IMR-90 (cell line): ENCODE data around the gene MED6. TPM values are rescaled to one million over a fixed set of nuclear protein-coding genes. Genes with fewer than 3 reads are reported as not detected.

ENCODE experiments used
- ATAC-seq: fragments of 200-7000 bp; cut with Tn5 transposase; 2 replicates; pipeline ENCODE4 v1.9.1; 2020; ENCODE audit warnings: low read depth, mild to moderate bottlenecking, moderate library complexity
- BruUV-seq: library from RNA; stranded (reverse); fragments of 400-500 nt; replicated peaks from 2 replicates; lab custom pipeline; 2021; lab: Mats Ljungman, UMichigan
- CTCF ChIA-PET: fragments of 300-600 bp; formaldehyde crosslinking; extraction: SDS; loops from one replicate; lab custom pipeline; 2021; ENCODE audit warnings: antibody characterized with exemption; lab: Yijun Ruan, JAX
- POLR2A ChIA-PET: fragments of 300-600 bp; sonication (Branson Sonifier 250); formaldehyde crosslinking; loops from one replicate; lab custom pipeline; 2022; ENCODE audit warnings: antibody characterized with exemption; ENCODE audit not compliant: unreplicated experiment; lab: Charles Lee
- DNase-seq: peaks from one replicate; pipeline ENCODE4 v3.0.0; 2013
- H2AFZ ChIP-seq: replicated peaks from 2 replicates; pipeline ENCODE3; 2013; ENCODE audit warnings: low read length, mild to moderate bottlenecking; ENCODE audit not compliant: poor library complexity
- H2AK5ac ChIP-seq: 2 replicates; pipeline ENCODE4 v1.6.1; 2013; ENCODE audit warnings: low read depth, low read length, inconsistent platforms
- H2AK9ac ChIP-seq: replicated peaks from 2 replicates; pipeline ENCODE3; 2013; ENCODE audit warnings: mild to moderate bottlenecking, low read depth, low read length, moderate library complexity; ENCODE audit not compliant: poor library complexity
- H2BK120ac ChIP-seq: 2 replicates; pipeline ENCODE4 v1.6.1; 2013; ENCODE audit warnings: low read depth, low read length, inconsistent platforms
- H2BK15ac ChIP-seq: 3 replicates; pipeline ENCODE4 v1.6.1; 2013; ENCODE audit warnings: low read depth, low read length, inconsistent platforms
- H2BK20ac ChIP-seq: 2 replicates; pipeline ENCODE4 v1.6.1; 2013; ENCODE audit warnings: low read depth, mild to moderate bottlenecking, inconsistent platforms, low read length, moderate library complexity
- H2BK5ac ChIP-seq: 2 replicates; pipeline ENCODE4 v1.6.1; 2013; ENCODE audit warnings: mild to moderate bottlenecking, low read depth, low read length, inconsistent platforms; ENCODE audit not compliant: poor library complexity, severe bottlenecking
- H3K14ac ChIP-seq: replicated peaks from 2 replicates; pipeline ENCODE4 v1.6.1; 2013; ENCODE audit warnings: low read depth, low read length, inconsistent platforms
- H3K18ac ChIP-seq: 2 replicates; pipeline ENCODE4 v1.6.1; 2013; ENCODE audit warnings: low read depth, low read length, control low read depth
- H3K23ac ChIP-seq: 2 replicates; pipeline ENCODE4 v1.6.1; 2013; ENCODE audit warnings: low read depth, low read length, inconsistent platforms
- H3K27ac ChIP-seq: 2 replicates; pipeline ENCODE4 v1.5.1; 2013; ENCODE audit warnings: mild to moderate bottlenecking, control low read depth, low read length; ENCODE audit not compliant: insufficient read depth
- H3K27me3 ChIP-seq: 2 replicates; pipeline ENCODE4 v1.6.1; 2013; ENCODE audit warnings: low read length; ENCODE audit not compliant: control insufficient read depth, insufficient read depth
- H3K36me3 ChIP-seq: 2 replicates; pipeline ENCODE4 v1.6.1; 2013; ENCODE audit warnings: low read length, mixed read lengths; ENCODE audit not compliant: control insufficient read depth, insufficient read depth
- H3K4ac ChIP-seq: 2 replicates; pipeline ENCODE4 v1.6.1; 2013; ENCODE audit warnings: low read depth, low read length, inconsistent platforms
- H3K4me1 ChIP-seq: 2 replicates; pipeline ENCODE4 v1.6.1; 2013; ENCODE audit warnings: low read length, mixed read lengths; ENCODE audit not compliant: control insufficient read depth, insufficient read depth
- H3K4me2 ChIP-seq: 2 replicates; pipeline ENCODE4 v1.6.1; 2013; ENCODE audit warnings: low read depth, mild to moderate bottlenecking, control low read depth, low read length, moderate library complexity
- H3K4me3 ChIP-seq: 2 replicates; pipeline ENCODE4 v1.5.1; 2013; ENCODE audit warnings: low read depth, mild to moderate bottlenecking, control low read depth, low read length, moderate library complexity; ENCODE audit not compliant: insufficient read depth
- H3K56ac ChIP-seq: 2 replicates; pipeline ENCODE4 v1.6.1; 2013; ENCODE audit warnings: low read length, inconsistent platforms; ENCODE audit not compliant: insufficient read depth; ENCODE audit errors: extremely low read depth
- H3K79me1 ChIP-seq, 2 experiments: 2 replicates each; pipeline ENCODE4 v1.6.1; 2013; ENCODE audit warnings: low read length in 2 of 2, inconsistent platforms in 1 of 2, low read depth in 1 of 2
- H3K9ac ChIP-seq: 2 replicates; pipeline ENCODE4 v1.6.1; 2013; ENCODE audit warnings: low read depth, low read length, control low read depth
- H3K9me1 ChIP-seq: 2 replicates; pipeline ENCODE4 v1.6.1; 2013; ENCODE audit warnings: low read length, inconsistent platforms; ENCODE audit not compliant: insufficient read depth
- H3K9me3 ChIP-seq: 2 replicates; pipeline ENCODE4 v1.6.1; 2013; ENCODE audit warnings: low read length; ENCODE audit not compliant: control insufficient read depth, insufficient read depth
- H4K20me1 ChIP-seq: 2 replicates; pipeline ENCODE4 v1.6.1; 2013; ENCODE audit warnings: low read length, inconsistent platforms; ENCODE audit not compliant: insufficient read depth
- H4K5ac ChIP-seq: 2 replicates; pipeline ENCODE4 v1.6.1; 2013; ENCODE audit warnings: mild to moderate bottlenecking, low read depth, low read length, control low read depth
- H4K8ac ChIP-seq, 2 experiments: 2 replicates each; pipeline ENCODE4 v1.6.1; 2013; ENCODE audit warnings: low read depth in 2 of 2, low read length in 2 of 2, control low read depth in 1 of 2, inconsistent platforms in 1 of 2
- H4K91ac ChIP-seq: 2 replicates; pipeline ENCODE4 v1.6.1; 2013; ENCODE audit warnings: low read depth, low read length, inconsistent platforms; ENCODE audit not compliant: insufficient read depth
- BHLHE40 ChIP-seq: fragments of 150-350 bp; IDR thresholded peaks from 2 replicates; pipeline ENCODE4 v1.6.1; 2016; ENCODE audit warnings: mild to moderate bottlenecking, low read depth, low read length
- CEBPB ChIP-seq: IDR thresholded peaks from 2 replicates; pipeline ENCODE4 v1.6.1; 2012; ENCODE audit warnings: low read depth, low read length, improper control_type of control experiment
- CHD1 ChIP-seq: IDR thresholded peaks from 2 replicates; pipeline ENCODE4 v1.6.1; 2012; ENCODE audit warnings: low read depth, low read length, improper control_type of control experiment
- CTCF ChIP-seq: conservative IDR thresholded peaks from 2 replicates; pipeline ENCODE4 v1.5.1; 2012; ENCODE audit warnings: mild to moderate bottlenecking, low read depth, low read length, improper control_type of control experiment
- ELK1 ChIP-seq: fragments of 150-350 bp; IDR thresholded peaks from 2 replicates; pipeline ENCODE4 v1.6.1; 2016; ENCODE audit warnings: low read depth, mild to moderate bottlenecking, low read length, moderate library complexity, borderline replicate concordance
- FOS ChIP-seq: fragments of 150-350 bp; IDR thresholded peaks from 2 replicates; pipeline ENCODE4 v1.6.1; 2016; ENCODE audit warnings: low read depth, low read length
- MAFK ChIP-seq: IDR thresholded peaks from 2 replicates; pipeline ENCODE4 v1.6.1; 2012; ENCODE audit warnings: low read depth, low read length, improper control_type of control experiment
- MAZ ChIP-seq: IDR thresholded peaks from 2 replicates; pipeline ENCODE4 v1.6.1; 2012; ENCODE audit warnings: low read depth, mild to moderate bottlenecking, low read length, improper control_type of control experiment, moderate library complexity, borderline replicate concordance
- MXI1 ChIP-seq: IDR thresholded peaks from 2 replicates; pipeline ENCODE4 v1.6.1; 2012; ENCODE audit warnings: low read depth, mild to moderate bottlenecking, low read length, moderate library complexity, borderline replicate concordance
- NFE2L2 ChIP-seq: fragments of 150-350 bp; IDR thresholded peaks from 2 replicates; pipeline ENCODE4 v1.6.1; 2016; ENCODE audit warnings: low read depth, mild to moderate bottlenecking, low read length
- POLR2A ChIP-seq: IDR thresholded peaks from 2 replicates; pipeline ENCODE4 v1.6.1; 2012; ENCODE audit warnings: mild to moderate bottlenecking, low read depth, low read length
- RAD21 ChIP-seq: IDR thresholded peaks from 2 replicates; pipeline ENCODE4 v1.6.1; 2012; ENCODE audit warnings: low read length, improper control_type of control experiment
- RCOR1 ChIP-seq: IDR thresholded peaks from 2 replicates; pipeline ENCODE4 v1.6.1; 2012; ENCODE audit warnings: mild to moderate bottlenecking, low read length, improper control_type of control experiment; ENCODE audit not compliant: insufficient replicate concordance
- RFX5 ChIP-seq: IDR thresholded peaks from 2 replicates; pipeline ENCODE4 v1.8.0; 2012; ENCODE audit warnings: low read depth, mild to moderate bottlenecking, low read length, moderate library complexity
- SMC3 ChIP-seq: fragments of 150-350 bp; IDR thresholded peaks from 2 replicates; pipeline ENCODE4 v1.6.1; 2016; ENCODE audit warnings: low read depth, mild to moderate bottlenecking, antibody characterized with exemption, low read length, moderate library complexity
- USF2 ChIP-seq: fragments of 150-350 bp; IDR thresholded peaks from 2 replicates; pipeline ENCODE4 v1.6.1; 2017; ENCODE audit warnings: mild to moderate bottlenecking, antibody characterized with exemption, low read length, low read depth
- WGBS, 2 experiments: methylation state at CpG; one replicate each; pipeline versions ENCODE4 v1.1.5 to v1.1.7; 2013; ENCODE audit warnings: missing lambda C conversion rate in 2 of 2; ENCODE audit not compliant: insufficient read length in 1 of 2; ENCODE audit errors: extremely low coverage in 2 of 2; 5-methylcytosine and 5-hydroxymethylcytosine counted together
- dilution Hi-C: fragments of 300-500 bp; cut with HindIII; formaldehyde crosslinking; loops from one replicate; pipeline ENCODE4 v1.14.3; 2018; ENCODE audit warnings: low sequenced_read_pairs; ENCODE audit not compliant: unreplicated experiment
- in situ Hi-C: fragments of 300-500 bp; cut with MboI; formaldehyde crosslinking; loops from 3 replicates; pipeline ENCODE4 v1.14.3; 2019; ENCODE audit warnings: low sequenced_read_pairs, inconsistent platforms, mixed read lengths
- intact Hi-C: fragments of 100-400 bp; cut with micrococcal nuclease; formaldehyde crosslinking; loops from 2 replicates; pipeline ENCODE4 v1.10.0; 2022
- polyA plus RNA-seq, 3 experiments: library from polyadenylated mRNA; depleted of rRNA; stranded (reverse); fragments of >200 nt; gene quantifications; 2 replicates each; pipeline ENCODE4 v1.2.3, GENCODE V29; 2012; ENCODE audit warnings: low replicate concordance in 1 of 3
- total RNA-seq: library from RNA; depleted of rRNA; stranded (reverse); fragments of >200 nt; gene quantifications from 2 replicates; pipeline ENCODE4 v1.2.3, GENCODE V29; 2012

The MED6 gene
- total and polyA plus RNA-seq, 2 of the 4 experiments (the other 2 are of a cell fraction), result 24.3 to 31.5 TPM

GRCh38 chr14:70638416-70638815, 38.0 kb upstream of the MED6 start:
- H3K9me1 ChIP-seq, result peaks cover 3% of the 10 kb centered on the region; the same call in 1 of the 2 replicates
- no peak overlapping the region for H2AK5ac ChIP-seq
- H3K9ac ChIP-seq, result no peak overlapping the region
- H3K4me3 ChIP-seq, result no peak overlapping the region
- H3K56ac ChIP-seq, result no peak overlapping the region
- no peaks in the 10 kb centered on the region for H3K36me3 ChIP-seq
- POLR2A ChIA-PET, result no interaction called here
- intact Hi-C loops (no loop called here), in situ Hi-C loops (no loop called here), dilution Hi-C loops (no loop called here)
- no peak for ATAC-seq
- H4K5ac ChIP-seq, result no peak overlapping the region
- no peak overlapping the region for H2AK9ac ChIP-seq
- CTCF ChIA-PET, result no interaction called here
- H3K27ac ChIP-seq, result no peak overlapping the region
- no peak overlapping the region for H3K4me2 ChIP-seq
- no peaks in the 10 kb centered on the region; the same call in 1 of the 2 replicates for H3K4me1 ChIP-seq
- H2BK5ac ChIP-seq, result no peak overlapping the region
- H3K14ac ChIP-seq, result no peak overlapping the region
- no peak overlapping the region for H2BK15ac ChIP-seq
- H3K23ac ChIP-seq, result no peak overlapping the region
- no peaks in the 10 kb centered on the region for H3K79me1 ChIP-seq
- 0 out of 2 replicates have a peak, but pooled peaks cover 1% of the 10 kb centered on the region for H3K9me3 ChIP-seq
- no peak overlapping the region for H4K8ac ChIP-seq
- WGBS, 2 experiments, result no CpG with 5 or more reads among the region's 2 CpGs
- H2AFZ ChIP-seq, result no peak overlapping the region
- no peak overlapping the region for H4K91ac ChIP-seq
- no peak for DNase-seq
- H3K4ac ChIP-seq, result no peak overlapping the region
- H4K20me1 ChIP-seq, result no peaks in the 10 kb centered on the region
- BruUV-seq, result no TSS peak
- TF ChIP-seq CTCF (no peak), USF2 (no peak), RCOR1 (no peak), MXI1 (no peak), MAZ (no peak), POLR2A (no peak), BHLHE40 (no peak), RAD21 (no peak), CEBPB (no peak), CHD1 (no peak), FOS (no peak), MAFK (no peak), ELK1 (no peak), RFX5 (no peak), NFE2L2 (no peak), SMC3 (no peak)
- no peak overlapping the region for H3K18ac ChIP-seq
- H2BK120ac ChIP-seq, result no peak overlapping the region
- H3K27me3 ChIP-seq, result peaks cover 30% of the 10 kb centered on the region
- no peak overlapping the region for H2BK20ac ChIP-seq
